HL-60 (cell line): ENCODE results near the gene RHOBTB1.

Experiments
- POLR2AphosphoS5 ChIP-seq: IDR thresholded peaks from 2 replicates; pipeline ENCODE4 v1.6.1; 2012; ENCODE audit warnings: low read depth
- TF ChIP-seq, protein P1 (sequence below): IDR thresholded peaks from one replicate; pipeline ENCODE4 v1.5.1; 2011; ENCODE audit warnings: low read length, control low read depth, inconsistent platforms; ENCODE audit not compliant: insufficient read depth

DNA sequence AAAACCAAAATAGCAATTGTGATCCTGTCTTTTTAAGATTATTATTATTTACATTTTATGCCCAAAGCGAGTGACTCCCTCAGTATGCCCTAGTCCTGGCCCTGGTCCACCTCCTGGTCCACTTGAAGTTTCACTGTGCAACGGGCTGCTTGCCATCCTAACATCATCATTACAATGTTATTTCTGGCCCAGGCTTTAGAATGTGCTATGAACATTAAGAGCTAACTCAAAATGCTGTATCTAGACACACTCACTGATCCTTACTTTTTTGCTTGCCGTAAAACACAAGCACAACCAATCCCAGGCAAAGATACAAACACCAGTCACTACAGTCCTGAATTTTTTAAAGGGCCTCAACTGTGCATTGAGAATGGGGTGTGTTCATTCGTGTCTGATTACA is 38.4 kb downstream of the RHOBTB1 start:
- TF ChIP-seq, protein P1, sequence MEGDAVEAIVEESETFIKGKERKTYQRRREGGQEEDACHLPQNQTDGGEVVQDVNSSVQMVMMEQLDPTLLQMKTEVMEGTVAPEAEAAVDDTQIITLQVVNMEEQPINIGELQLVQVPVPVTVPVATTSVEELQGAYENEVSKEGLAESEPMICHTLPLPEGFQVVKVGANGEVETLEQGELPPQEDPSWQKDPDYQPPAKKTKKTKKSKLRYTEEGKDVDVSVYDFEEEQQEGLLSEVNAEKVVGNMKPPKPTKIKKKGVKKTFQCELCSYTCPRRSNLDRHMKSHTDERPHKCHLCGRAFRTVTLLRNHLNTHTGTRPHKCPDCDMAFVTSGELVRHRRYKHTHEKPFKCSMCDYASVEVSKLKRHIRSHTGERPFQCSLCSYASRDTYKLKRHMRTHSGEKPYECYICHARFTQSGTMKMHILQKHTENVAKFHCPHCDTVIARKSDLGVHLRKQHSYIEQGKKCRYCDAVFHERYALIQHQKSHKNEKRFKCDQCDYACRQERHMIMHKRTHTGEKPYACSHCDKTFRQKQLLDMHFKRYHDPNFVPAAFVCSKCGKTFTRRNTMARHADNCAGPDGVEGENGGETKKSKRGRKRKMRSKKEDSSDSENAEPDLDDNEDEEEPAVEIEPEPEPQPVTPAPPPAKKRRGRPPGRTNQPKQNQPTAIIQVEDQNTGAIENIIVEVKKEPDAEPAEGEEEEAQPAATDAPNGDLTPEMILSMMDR: no peak
- TF ChIP-seq POLR2AphosphoS5: no peak
